Measurements from ENCODE around the gene MYO1B. TPM values are rescaled to one million over a fixed set of nuclear protein-coding genes. Genes with fewer than 3 reads are reported as not detected.

MYO1B gene
- polyA plus RNA-seq, 1 donor from 2014 or later, result 72.2 TPM

DNA sequence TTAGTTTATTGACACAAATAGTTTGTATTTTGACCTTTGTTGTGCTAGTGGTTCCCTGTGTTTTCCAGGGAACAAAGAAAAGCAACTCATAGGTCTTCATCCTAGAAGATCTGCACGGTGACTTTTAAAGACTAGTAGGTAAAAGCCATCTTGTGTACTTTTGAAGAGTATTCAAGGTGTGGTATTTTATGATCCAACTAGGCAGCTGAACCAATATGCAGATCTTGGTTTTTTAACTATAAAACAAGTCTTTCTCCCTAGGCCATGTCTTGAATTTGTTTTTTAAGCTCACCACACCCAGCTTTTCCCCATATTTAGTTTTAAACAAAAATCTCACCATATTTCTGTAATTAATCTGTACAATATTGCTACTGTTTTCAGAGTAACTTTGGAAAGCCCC is 30.0 kb upstream of the MYO1B start:
- no peaks in the 10 kb centered on the region for H3K27me3 ChIP-seq (ENCODE audit: insufficient read depth, low read depth, low read length)
- no peaks in the 10 kb centered on the region for H3F3A ChIP-seq (ENCODE audit: insufficient read depth, low read length, poor library complexity, severe bottlenecking)
- TF ChIP-seq SMC3 (conservative IDR thresholded peaks at IDR 0.05; ENCODE audit: poor library complexity) (no peak), EP300 (conservative IDR thresholded peaks at IDR 0.05; ENCODE audit: poor library complexity, severe bottlenecking) (no peak), MXI1 (conservative IDR thresholded peaks at IDR 0.05; ENCODE audit: poor library complexity, severe bottlenecking) (no peak)
- H3K36me3 ChIP-seq (ENCODE audit: insufficient read depth, low read length), result no peaks in the 10 kb centered on the region
- no peaks in the 10 kb centered on the region for H3K9me3 ChIP-seq (ENCODE audit: low read length)
- no peak overlapping the region for H3K9ac ChIP-seq (ENCODE audit: low read length)
- no peak overlapping the region for H3K27ac ChIP-seq (ENCODE audit: low read length)
- no peaks in the 10 kb centered on the region for H4K20me1 ChIP-seq (ENCODE audit: insufficient read depth)
- no peaks in the 10 kb centered on the region for H3K79me2 ChIP-seq (replicated peaks; ENCODE audit: insufficient read depth, low read length)
- H2AFZ ChIP-seq (ENCODE audit: low read depth, low read length), result no peak overlapping the region
- no peak overlapping the region for H3K4me2 ChIP-seq (ENCODE audit: low read length)
- H3K9me2 ChIP-seq (ENCODE audit: insufficient read depth, low read length), result no peaks in the 10 kb centered on the region
- no peak overlapping the region for H3K4me3 ChIP-seq (ENCODE audit: low read length)

DNA sequence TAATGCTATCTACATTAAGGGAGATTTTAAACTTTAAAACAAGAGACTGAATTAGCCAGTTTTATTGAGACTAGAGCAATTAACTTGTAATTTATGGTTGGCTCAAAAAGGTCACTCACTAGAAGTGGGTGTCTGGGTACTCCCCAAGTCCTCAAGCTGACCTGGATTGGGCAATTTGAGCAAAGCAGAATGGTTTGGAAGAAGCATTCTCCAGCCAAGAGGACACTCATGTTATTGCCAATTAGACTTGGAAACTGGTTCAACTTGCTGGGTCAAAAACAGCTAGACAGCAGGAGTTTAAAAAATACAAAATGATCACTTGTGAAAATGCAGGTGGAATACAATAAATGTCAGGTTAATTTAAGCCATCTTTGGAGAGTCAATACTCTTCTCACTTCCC is 29.5 kb upstream of the MYO1B start:
- H4K20me1 ChIP-seq (ENCODE audit: insufficient read depth), result no peaks in the 10 kb centered on the region
- no peak overlapping the region for H3K4me2 ChIP-seq (ENCODE audit: low read length)
- no peaks in the 10 kb centered on the region for H3F3A ChIP-seq (ENCODE audit: insufficient read depth, low read length, poor library complexity, severe bottlenecking)
- no peak overlapping the region for H3K9ac ChIP-seq (ENCODE audit: low read length)
- H3K9me3 ChIP-seq (ENCODE audit: low read length), result no peaks in the 10 kb centered on the region
- H3K9me2 ChIP-seq (ENCODE audit: insufficient read depth, low read length), result no peaks in the 10 kb centered on the region
- no peaks in the 10 kb centered on the region for H3K79me2 ChIP-seq (replicated peaks; ENCODE audit: insufficient read depth, low read length)
- no peak for TF ChIP-seq RAD21 (conservative IDR thresholded peaks at IDR 0.05)
- TF ChIP-seq SMC3 (conservative IDR thresholded peaks at IDR 0.05; ENCODE audit: poor library complexity), result no peak
- TF ChIP-seq EZH2 (IDR thresholded peaks at IDR 0.05; ENCODE audit: borderline replicate concordance, insufficient read depth, low read length, poor library complexity, severe bottlenecking), result no peak
- no peak for TF ChIP-seq MXI1 (conservative IDR thresholded peaks at IDR 0.05; ENCODE audit: poor library complexity, severe bottlenecking)
- no peak for TF ChIP-seq TAF1 (IDR thresholded peaks at IDR 0.05; ENCODE audit: low read depth)
- TF ChIP-seq POLR2AphosphoS5 (IDR thresholded peaks at IDR 0.05), result no peak
- TF ChIP-seq, protein P1, sequence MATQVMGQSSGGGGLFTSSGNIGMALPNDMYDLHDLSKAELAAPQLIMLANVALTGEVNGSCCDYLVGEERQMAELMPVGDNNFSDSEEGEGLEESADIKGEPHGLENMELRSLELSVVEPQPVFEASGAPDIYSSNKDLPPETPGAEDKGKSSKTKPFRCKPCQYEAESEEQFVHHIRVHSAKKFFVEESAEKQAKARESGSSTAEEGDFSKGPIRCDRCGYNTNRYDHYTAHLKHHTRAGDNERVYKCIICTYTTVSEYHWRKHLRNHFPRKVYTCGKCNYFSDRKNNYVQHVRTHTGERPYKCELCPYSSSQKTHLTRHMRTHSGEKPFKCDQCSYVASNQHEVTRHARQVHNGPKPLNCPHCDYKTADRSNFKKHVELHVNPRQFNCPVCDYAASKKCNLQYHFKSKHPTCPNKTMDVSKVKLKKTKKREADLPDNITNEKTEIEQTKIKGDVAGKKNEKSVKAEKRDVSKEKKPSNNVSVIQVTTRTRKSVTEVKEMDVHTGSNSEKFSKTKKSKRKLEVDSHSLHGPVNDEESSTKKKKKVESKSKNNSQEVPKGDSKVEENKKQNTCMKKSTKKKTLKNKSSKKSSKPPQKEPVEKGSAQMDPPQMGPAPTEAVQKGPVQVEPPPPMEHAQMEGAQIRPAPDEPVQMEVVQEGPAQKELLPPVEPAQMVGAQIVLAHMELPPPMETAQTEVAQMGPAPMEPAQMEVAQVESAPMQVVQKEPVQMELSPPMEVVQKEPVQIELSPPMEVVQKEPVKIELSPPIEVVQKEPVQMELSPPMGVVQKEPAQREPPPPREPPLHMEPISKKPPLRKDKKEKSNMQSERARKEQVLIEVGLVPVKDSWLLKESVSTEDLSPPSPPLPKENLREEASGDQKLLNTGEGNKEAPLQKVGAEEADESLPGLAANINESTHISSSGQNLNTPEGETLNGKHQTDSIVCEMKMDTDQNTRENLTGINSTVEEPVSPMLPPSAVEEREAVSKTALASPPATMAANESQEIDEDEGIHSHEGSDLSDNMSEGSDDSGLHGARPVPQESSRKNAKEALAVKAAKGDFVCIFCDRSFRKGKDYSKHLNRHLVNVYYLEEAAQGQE (IDR thresholded peaks at IDR 0.05; ENCODE audit: borderline replicate concordance), result no peak
- TF ChIP-seq, protein P2, sequence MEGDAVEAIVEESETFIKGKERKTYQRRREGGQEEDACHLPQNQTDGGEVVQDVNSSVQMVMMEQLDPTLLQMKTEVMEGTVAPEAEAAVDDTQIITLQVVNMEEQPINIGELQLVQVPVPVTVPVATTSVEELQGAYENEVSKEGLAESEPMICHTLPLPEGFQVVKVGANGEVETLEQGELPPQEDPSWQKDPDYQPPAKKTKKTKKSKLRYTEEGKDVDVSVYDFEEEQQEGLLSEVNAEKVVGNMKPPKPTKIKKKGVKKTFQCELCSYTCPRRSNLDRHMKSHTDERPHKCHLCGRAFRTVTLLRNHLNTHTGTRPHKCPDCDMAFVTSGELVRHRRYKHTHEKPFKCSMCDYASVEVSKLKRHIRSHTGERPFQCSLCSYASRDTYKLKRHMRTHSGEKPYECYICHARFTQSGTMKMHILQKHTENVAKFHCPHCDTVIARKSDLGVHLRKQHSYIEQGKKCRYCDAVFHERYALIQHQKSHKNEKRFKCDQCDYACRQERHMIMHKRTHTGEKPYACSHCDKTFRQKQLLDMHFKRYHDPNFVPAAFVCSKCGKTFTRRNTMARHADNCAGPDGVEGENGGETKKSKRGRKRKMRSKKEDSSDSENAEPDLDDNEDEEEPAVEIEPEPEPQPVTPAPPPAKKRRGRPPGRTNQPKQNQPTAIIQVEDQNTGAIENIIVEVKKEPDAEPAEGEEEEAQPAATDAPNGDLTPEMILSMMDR (IDR thresholded peaks at IDR 0.05; ENCODE audit: poor library complexity, severe bottlenecking), result no peak
- TF ChIP-seq EP300 (conservative IDR thresholded peaks at IDR 0.05; ENCODE audit: poor library complexity, severe bottlenecking), result no peak
- no peak overlapping the region for H2AFZ ChIP-seq (ENCODE audit: low read depth, low read length)
- no peak overlapping the region for H3K4me3 ChIP-seq (ENCODE audit: low read length)
- no peaks in the 10 kb centered on the region for H3K27me3 ChIP-seq (ENCODE audit: insufficient read depth, low read depth, low read length)
- no peak overlapping the region for H3K27ac ChIP-seq (ENCODE audit: low read length)
- H3K36me3 ChIP-seq (ENCODE audit: insufficient read depth, low read length), result no peaks in the 10 kb centered on the region

GRCh38 chr2:191217580-191217979 is 27.6 kb upstream of the MYO1B start:
- Histone ChIP-seq H2AFZ (ENCODE audit: low read depth, low read length) (no peak overlapping the region), H3K79me2 (replicated peaks; ENCODE audit: insufficient read depth, low read length) (no peaks in the 10 kb centered on the region), H3F3A (ENCODE audit: insufficient read depth, low read length, poor library complexity, severe bottlenecking) (no peaks in the 10 kb centered on the region), H3K9me3 (ENCODE audit: low read length) (no peaks in the 10 kb centered on the region), H3K27me3 (ENCODE audit: insufficient read depth, low read depth, low read length) (no peaks in the 10 kb centered on the region), H3K9me2 (ENCODE audit: insufficient read depth, low read length) (no peaks in the 10 kb centered on the region), H3K4me2 (ENCODE audit: low read length) (no peak overlapping the region), H3K9ac (ENCODE audit: low read length) (no peak overlapping the region), H3K4me3 (ENCODE audit: low read length) (no peak overlapping the region), H3K27ac (ENCODE audit: low read length) (no peak overlapping the region), H3K36me3 (ENCODE audit: insufficient read depth, low read length) (no peaks in the 10 kb centered on the region), H4K20me1 (ENCODE audit: insufficient read depth) (no peaks in the 10 kb centered on the region)
- no peak for TF ChIP-seq POLR2AphosphoS5 (IDR thresholded peaks at IDR 0.05)
- TF ChIP-seq, protein P2 (IDR thresholded peaks at IDR 0.05; ENCODE audit: poor library complexity, severe bottlenecking), result no peak
- TF ChIP-seq SMC3 (conservative IDR thresholded peaks at IDR 0.05; ENCODE audit: poor library complexity), result no peak
- no peak for TF ChIP-seq RAD21 (conservative IDR thresholded peaks at IDR 0.05)
- no peak for TF ChIP-seq EZH2 (IDR thresholded peaks at IDR 0.05; ENCODE audit: borderline replicate concordance, insufficient read depth, low read length, poor library complexity, severe bottlenecking)
- no peak for TF ChIP-seq TAF1 (IDR thresholded peaks at IDR 0.05; ENCODE audit: low read depth)
- TF ChIP-seq MXI1 (conservative IDR thresholded peaks at IDR 0.05; ENCODE audit: poor library complexity, severe bottlenecking), result no peak
- TF ChIP-seq, protein P1 (IDR thresholded peaks at IDR 0.05; ENCODE audit: borderline replicate concordance), result no peak
- TF ChIP-seq EP300 (conservative IDR thresholded peaks at IDR 0.05; ENCODE audit: poor library complexity, severe bottlenecking), result no peak
